BLaER1 (cell line): ENCODE results near the gene ST14.
"Not testable (repeated sequence)": the region's sequence is repeated elsewhere in the genome, so short reads cannot be mapped to it uniquely, and the experiment has no call there.

Experiments
- H3K27ac ChIP-seq: shearing (Covaris generic); formaldehyde crosslinking; 2 replicates; pipeline ENCODE4 v1.8.1; 2022
- H3K27me3 ChIP-seq: shearing (Covaris generic); formaldehyde crosslinking; 2 replicates; pipeline ENCODE4 v1.8.1; 2022
- H3K36me3 ChIP-seq: shearing (Covaris generic); formaldehyde crosslinking; 2 replicates; pipeline ENCODE4 v1.8.1; 2022
- H3K4me1 ChIP-seq: shearing (Covaris generic); formaldehyde crosslinking; 2 replicates; pipeline ENCODE4 v1.8.1; 2022
- H3K4me2 ChIP-seq: shearing (Covaris generic); formaldehyde crosslinking; 2 replicates; pipeline ENCODE4 v1.8.1; 2022
- H3K4me3 ChIP-seq: shearing (Covaris generic); formaldehyde crosslinking; 2 replicates; pipeline ENCODE4 v1.8.1; 2022
- H3K9ac ChIP-seq: shearing (Covaris generic); formaldehyde crosslinking; 2 replicates; pipeline ENCODE4 v1.8.1; 2022
- H3K9me3 ChIP-seq: shearing (Covaris generic); formaldehyde crosslinking; 2 replicates; pipeline ENCODE4 v1.8.1; 2022
- H4K20me1 ChIP-seq: shearing (Covaris generic); formaldehyde crosslinking; 2 replicates; pipeline ENCODE4 v1.8.1; 2022
- Cebpa-rat ChIP-seq: shearing (Covaris generic); IDR thresholded peaks from 2 replicates; pipeline ENCODE4 v1.8.1; 2022

The ST14 gene

DNA sequence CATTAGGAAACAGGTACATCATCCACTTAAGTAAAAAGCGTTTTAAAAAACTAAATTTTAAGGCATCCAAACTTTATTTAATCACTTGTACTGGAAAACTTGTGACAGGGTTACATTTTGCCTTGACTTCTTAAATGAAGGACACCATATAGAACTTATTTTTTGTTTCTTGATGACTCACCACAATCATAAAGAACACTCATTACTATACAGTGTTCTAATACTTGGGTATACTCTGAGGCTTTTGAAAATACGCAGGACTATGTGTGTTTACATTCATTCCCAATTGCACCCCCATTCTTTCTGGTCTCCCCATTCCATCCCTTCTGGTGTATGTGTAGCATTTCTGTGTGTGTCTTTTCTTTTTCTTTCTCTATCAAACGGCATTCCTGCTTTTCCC, 85.3 kb downstream of the ST14 start:
- TF ChIP-seq Cebpa-rat, result no peak
- no peaks in the 10 kb centered on the region for H3K27me3 ChIP-seq
- H3K4me3 ChIP-seq, result no peak overlapping the region
- no peak overlapping the region for H3K27ac ChIP-seq
- no peaks in the 10 kb centered on the region for H3K9me3 ChIP-seq
- H4K20me1 ChIP-seq, result peaks cover 97% of the 10 kb centered on the region
- H3K9ac ChIP-seq, result no peak overlapping the region
- H3K36me3 ChIP-seq, result peaks cover 29% of the 10 kb centered on the region
- no peak overlapping the region for H3K4me2 ChIP-seq
- no peaks in the 10 kb centered on the region; the same call in 1 of the 2 replicates for H3K4me1 ChIP-seq

- H3K4me3 ChIP-seq, H3K4me2 ChIP-seq, H3K9ac ChIP-seq, H3K4me1 ChIP-seq, H3K27me3 ChIP-seq, H3K27ac ChIP-seq, H3K9me3 ChIP-seq: not testable (repeated sequence)
- H4K20me1 ChIP-seq, result peaks cover 100% of the 10 kb centered on the region
- peaks cover 33% of the 10 kb centered on the region for H3K36me3 ChIP-seq
These were observed 85.8 kb downstream of the ST14 start for GRCh38 chr11:130245375-130245774.

- Histone ChIP-seq H3K9ac (no peak overlapping the region), H3K27ac (no peak overlapping the region), H3K4me1 (no peaks in the 10 kb centered on the region; the same call in 1 of the 2 replicates), H4K20me1 (peaks cover 100% of the 10 kb centered on the region), H3K4me3 (no peak overlapping the region), H3K36me3 (peaks cover 42% of the 10 kb centered on the region), H3K27me3 (no peaks in the 10 kb centered on the region), H3K4me2 (no peak overlapping the region), H3K9me3 (peaks cover 2% of the 10 kb centered on the region)
- no peak for TF ChIP-seq Cebpa-rat
These were observed 86.7 kb downstream of the ST14 start for GRCh38 chr11:130246270-130246669.

- Histone ChIP-seq H3K4me3 (no peak overlapping the region), H3K4me1 (no peaks in the 10 kb centered on the region; the same call in 1 of the 2 replicates), H3K4me2 (no peak overlapping the region), H3K9me3 (peaks cover 7% of the 10 kb centered on the region), H3K27ac (no peak overlapping the region), H3K36me3 (peaks cover 46% of the 10 kb centered on the region), H3K9ac (no peak overlapping the region), H3K27me3 (no peaks in the 10 kb centered on the region), H4K20me1 (peaks cover 100% of the 10 kb centered on the region)
- no peak for TF ChIP-seq Cebpa-rat
These were observed 87.2 kb downstream of the ST14 start for GRCh38 chr11:130246738-130247137.

GRCh38 chr11:130247319-130247718, 87.7 kb downstream of the ST14 start:
- no peak for TF ChIP-seq Cebpa-rat
- Histone ChIP-seq H3K4me3 (no peak overlapping the region), H3K4me2 (no peak overlapping the region), H3K9ac (no peak overlapping the region), H3K9me3 (peaks cover 12% of the 10 kb centered on the region), H3K27me3 (no peaks in the 10 kb centered on the region), H3K36me3 (peaks cover 52% of the 10 kb centered on the region), H4K20me1 (peaks cover 96% of the 10 kb centered on the region), H3K4me1 (no peaks in the 10 kb centered on the region; the same call in 1 of the 2 replicates), H3K27ac (no peak overlapping the region)

DNA sequence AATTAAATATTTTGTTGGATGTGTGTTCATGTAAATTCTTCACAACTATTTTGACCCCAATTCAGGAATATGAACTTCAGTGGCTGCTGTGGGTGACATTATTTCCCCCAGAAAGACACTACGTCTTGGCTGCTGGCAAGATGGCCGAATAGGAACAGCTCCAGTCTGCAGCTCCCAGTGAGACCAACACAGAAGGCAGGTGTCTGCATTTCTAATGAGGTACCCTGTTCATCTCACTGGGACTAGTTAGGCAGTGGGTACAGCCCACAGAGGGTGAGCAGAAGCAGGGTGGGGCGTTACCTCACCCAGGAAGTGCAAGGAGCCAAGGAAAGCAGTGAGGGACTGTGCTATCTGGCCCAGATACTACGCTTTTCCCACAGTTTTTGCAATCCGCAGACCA, 89.8 kb downstream of the ST14 start:
- H3K36me3 ChIP-seq, result peaks cover 61% of the 10 kb centered on the region
- H3K27ac ChIP-seq, result no peak overlapping the region
- no peak overlapping the region for H3K4me3 ChIP-seq
- no peaks in the 10 kb centered on the region for H3K27me3 ChIP-seq
- peaks cover 26% of the 10 kb centered on the region for H3K9me3 ChIP-seq
- H3K4me1 ChIP-seq, result no peaks in the 10 kb centered on the region; the same call in 1 of the 2 replicates
- no peak overlapping the region for H3K9ac ChIP-seq
- peaks cover 76% of the 10 kb centered on the region for H4K20me1 ChIP-seq
- no peak for TF ChIP-seq Cebpa-rat
- no peak overlapping the region for H3K4me2 ChIP-seq

DNA sequence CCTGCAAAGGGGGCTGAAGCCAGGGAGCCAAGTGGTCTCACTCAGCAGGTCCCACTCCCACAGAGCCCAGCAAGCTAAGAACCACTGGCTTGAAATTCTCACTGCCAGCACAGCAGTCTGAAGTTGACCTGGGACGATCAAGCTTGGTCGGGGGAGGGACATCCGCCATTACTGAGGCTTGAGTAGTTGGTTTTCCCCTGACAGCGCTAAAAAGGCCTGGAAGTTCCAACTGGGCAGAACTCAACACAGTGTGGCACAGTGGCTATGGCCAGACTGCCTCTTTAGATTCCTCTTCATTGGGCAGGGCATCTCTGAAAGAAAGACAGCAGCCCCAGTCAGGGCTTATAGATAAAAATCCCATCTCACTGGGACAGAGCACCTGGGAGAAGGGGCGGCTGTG, 90.3 kb downstream of the ST14 start:
- H4K20me1 ChIP-seq, result peaks cover 70% of the 10 kb centered on the region
- H3K4me2 ChIP-seq, H3K4me3 ChIP-seq, H3K27ac ChIP-seq, H3K27me3 ChIP-seq, H3K9ac ChIP-seq, H3K4me1 ChIP-seq: not testable (repeated sequence)
- peaks cover 26% of the 10 kb centered on the region for H3K9me3 ChIP-seq
- H3K36me3 ChIP-seq, result peaks cover 59% of the 10 kb centered on the region

- H3K4me1 ChIP-seq, H3K27ac ChIP-seq, H3K9ac ChIP-seq, H3K27me3 ChIP-seq, H3K4me3 ChIP-seq, H3K4me2 ChIP-seq: not testable (repeated sequence)
- Histone ChIP-seq H4K20me1 (peaks cover 60% of the 10 kb centered on the region), H3K9me3 (peaks cover 43% of the 10 kb centered on the region), H3K36me3 (peaks cover 60% of the 10 kb centered on the region)
These were observed 92.2 kb downstream of the ST14 start for GRCh38 chr11:130251763-130252162.
